ENCODE measurements around the gene INTS1. TPM values are rescaled to one million over a fixed set of nuclear protein-coding genes. Genes with fewer than 3 reads are reported as not detected.

INTS1 gene
- total RNA-seq, 4 donors from 2014 or later = 45.9 to 70.6 (median 60.3) TPM

DNA sequence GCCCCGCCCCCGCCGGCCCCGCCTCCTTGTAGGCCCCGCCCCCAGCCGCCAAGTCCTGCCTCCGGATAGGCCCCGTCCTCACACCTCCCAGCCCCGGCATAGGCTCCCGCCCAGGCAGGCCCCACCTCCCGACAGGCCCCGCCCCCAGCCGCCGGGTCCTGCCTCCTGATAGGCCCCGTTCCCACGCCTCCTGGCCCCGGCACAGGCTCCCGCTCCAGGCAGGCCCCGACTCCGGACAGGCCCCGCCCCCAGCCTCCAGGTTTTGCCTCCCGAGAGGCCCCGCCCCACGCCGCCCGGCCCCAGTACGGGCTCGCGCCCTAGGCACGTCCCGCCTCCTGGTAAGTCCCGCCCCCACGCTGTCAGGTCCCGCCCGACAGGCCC, 44.7 kb downstream of the INTS1 start:
- peak; percentile 99 to 100 for DNase-seq (ENCODE audit: low spot score in 2 of 2)
- WGBS, 2 donors = 0% methylated on average over 2 to 6 of the region's 35 CpGs
- no peak for TF ChIP-seq POLR2A (IDR thresholded peaks at IDR 0.05)
- TF ChIP-seq, protein P1, sequence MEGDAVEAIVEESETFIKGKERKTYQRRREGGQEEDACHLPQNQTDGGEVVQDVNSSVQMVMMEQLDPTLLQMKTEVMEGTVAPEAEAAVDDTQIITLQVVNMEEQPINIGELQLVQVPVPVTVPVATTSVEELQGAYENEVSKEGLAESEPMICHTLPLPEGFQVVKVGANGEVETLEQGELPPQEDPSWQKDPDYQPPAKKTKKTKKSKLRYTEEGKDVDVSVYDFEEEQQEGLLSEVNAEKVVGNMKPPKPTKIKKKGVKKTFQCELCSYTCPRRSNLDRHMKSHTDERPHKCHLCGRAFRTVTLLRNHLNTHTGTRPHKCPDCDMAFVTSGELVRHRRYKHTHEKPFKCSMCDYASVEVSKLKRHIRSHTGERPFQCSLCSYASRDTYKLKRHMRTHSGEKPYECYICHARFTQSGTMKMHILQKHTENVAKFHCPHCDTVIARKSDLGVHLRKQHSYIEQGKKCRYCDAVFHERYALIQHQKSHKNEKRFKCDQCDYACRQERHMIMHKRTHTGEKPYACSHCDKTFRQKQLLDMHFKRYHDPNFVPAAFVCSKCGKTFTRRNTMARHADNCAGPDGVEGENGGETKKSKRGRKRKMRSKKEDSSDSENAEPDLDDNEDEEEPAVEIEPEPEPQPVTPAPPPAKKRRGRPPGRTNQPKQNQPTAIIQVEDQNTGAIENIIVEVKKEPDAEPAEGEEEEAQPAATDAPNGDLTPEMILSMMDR (IDR thresholded peaks at IDR 0.05) = no peak
- H3K4me3 ChIP-seq (ENCODE audit: low read depth, poor library complexity, severe bottlenecking) = no peak overlapping the region
- intact Hi-C loops (cut with DNase I; ENCODE audit: low total_unique reads) = no loop called here

DNA sequence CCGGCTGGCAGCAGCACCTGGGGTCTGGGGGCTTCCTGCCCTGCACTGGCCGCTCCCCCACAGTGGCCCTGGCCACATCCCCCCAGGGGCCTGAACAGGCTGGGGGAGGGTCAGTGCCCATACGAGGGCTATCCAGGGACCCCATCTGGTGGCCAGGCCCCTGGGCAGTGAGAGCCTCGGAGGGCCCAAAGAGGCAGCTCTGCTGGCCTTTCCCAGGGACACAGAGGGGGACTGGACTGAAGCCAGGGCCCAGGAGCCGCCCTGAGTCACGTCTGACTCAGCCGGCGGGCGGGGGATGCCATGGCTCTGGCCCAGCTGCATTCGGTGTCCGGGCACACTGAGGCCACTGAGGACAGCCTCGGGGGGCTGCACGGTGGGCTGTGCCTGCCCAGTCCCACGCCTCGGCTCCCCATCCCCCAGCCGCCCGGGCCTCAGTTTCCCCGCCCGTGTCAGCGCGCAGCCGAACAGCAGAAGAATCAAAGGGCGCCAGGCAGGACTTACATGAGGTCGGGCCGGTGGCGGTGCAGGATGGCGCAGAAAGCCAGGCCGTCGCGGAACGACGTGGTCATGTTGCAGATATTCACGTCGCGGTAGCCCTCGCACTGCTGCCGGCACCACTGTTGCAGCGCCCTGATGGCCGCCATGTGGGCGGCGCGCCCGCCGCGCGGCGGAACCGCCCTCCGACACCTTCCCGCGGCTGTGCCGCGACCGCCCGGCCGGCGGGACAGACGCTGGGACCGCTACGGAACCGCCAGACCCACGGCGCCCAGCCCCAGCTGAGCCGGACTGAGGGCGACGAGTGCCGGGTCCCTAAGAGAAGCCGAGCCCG, 45.3 kb downstream of the INTS1 start, which contains the start of gene MICALL2:
MICALL2 (minus strand) TSS at position 788 of the 829 bp plus-strand sequence; CDS start at position 644, 144 bp downstream.
- intact Hi-C loops (cut with DNase I; ENCODE audit: low total_unique reads) = no loop called here
- 0% methylated on average over 5 to 50 of the region's 69 CpGs for WGBS, 2 donors
- H3K4me3 ChIP-seq (ENCODE audit: low read depth, poor library complexity, severe bottlenecking) = peak within 1 kb of the TSS; percentile 57
- TF ChIP-seq, protein P1 (IDR thresholded peaks at IDR 0.05) = no peak
- TF ChIP-seq POLR2A (IDR thresholded peaks at IDR 0.05) = peak in 1 of 2 donors; percentile 68
- DNase-seq (ENCODE audit: low spot score in 2 of 2) = peak; percentile 63 to 96

DNA sequence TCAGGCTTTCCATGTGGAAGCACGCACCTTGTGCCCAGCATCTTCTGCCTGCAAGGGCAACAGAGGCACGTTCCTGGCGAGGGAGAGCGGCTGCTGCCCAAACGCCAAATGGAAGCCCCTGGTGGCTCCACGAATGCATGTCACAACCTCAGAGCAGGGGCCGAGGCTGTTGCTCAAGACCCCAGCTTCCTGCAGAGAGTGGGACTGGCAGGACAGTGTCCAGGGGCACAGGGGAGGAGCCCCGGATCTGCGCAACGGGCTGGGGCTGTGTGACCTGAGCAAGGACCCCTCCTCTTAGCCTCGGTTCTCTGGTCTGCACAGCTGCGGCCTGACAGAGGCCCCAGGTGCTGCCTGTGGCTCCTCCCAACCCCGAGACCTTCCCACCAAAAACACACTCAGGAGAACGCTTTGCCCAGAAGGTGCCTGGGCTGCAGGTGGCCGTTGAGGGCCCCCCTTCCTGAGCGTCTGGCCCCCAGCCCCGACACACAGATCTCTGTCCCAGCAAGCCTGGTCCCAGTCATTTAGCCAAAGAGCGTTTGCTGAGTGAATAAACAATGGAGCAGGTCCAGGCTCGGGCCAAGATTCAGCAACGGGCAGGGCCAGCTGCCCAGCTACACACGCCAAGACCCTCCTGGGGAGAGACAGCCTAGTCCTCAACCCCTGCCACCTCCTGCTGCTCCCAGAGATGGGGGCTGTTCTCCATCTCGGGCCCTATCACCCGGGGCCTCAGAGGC, 46.1 kb downstream of the INTS1 start:
- 22 to 36% methylated on average over 10 to 21 of the region's 23 CpGs for WGBS, 2 donors
- H3K4me3 ChIP-seq (ENCODE audit: low read depth, poor library complexity, severe bottlenecking) = peak overlapping the region; percentile 57
- DNase-seq (ENCODE audit: low spot score in 2 of 2) = no peak
- TF ChIP-seq POLR2A (IDR thresholded peaks at IDR 0.05) = no peak
- intact Hi-C loops (cut with DNase I; ENCODE audit: low total_unique reads) = no loop called here

DNA sequence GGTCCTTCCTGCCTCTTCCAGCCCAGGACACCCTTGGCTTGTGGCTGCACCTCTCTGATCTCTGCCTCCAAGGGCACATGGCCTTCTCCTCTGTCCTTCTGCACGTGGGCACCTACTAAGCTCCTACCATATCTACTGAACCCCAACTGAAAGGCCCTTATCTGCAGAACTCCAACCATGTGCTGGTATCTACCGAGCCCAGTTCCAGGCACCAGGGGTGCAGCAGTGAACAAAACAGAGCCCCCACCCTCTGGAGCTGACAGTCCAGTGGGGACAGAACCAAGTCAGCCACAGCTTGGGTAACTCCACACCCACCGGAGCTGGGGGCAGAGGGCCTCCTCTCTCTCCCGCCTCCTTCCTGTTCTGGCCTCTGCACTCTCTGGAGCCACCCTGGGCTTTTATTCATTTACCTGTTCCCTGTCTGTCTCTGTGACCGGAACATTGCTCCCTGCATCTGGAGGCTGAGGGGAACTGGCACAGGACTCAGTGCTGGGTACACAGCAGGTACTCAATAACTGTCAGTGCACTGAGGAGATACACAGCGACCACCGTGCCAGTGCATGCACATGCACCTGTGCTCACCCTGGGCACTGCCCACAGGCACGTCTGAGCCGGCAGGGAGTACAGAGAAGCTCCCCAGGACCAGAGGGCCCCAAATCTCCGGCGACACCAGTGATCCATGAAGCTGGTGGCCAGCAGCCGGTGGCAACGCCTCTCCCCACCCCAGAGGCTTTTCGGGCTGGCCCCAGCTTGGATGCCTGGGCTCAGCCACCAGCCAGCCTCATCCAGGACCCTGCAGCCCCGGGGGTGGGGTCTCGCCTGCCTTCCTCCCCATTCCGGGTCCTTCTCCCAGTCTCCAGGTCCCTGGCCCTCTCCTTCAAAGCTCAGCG, 46.9 kb downstream of the INTS1 start:
- intact Hi-C loops (cut with DNase I; ENCODE audit: low total_unique reads) = no loop called here
- H3K4me3 ChIP-seq (ENCODE audit: low read depth, poor library complexity, severe bottlenecking) = no peak overlapping the region
- 61 to 67% methylated on average over 15 to 16 of the region's 18 CpGs for WGBS, 2 donors
- TF ChIP-seq POLR2A (IDR thresholded peaks at IDR 0.05) = no peak
- TF ChIP-seq, protein P1 (IDR thresholded peaks at IDR 0.05) = no peak
- no peak for DNase-seq (ENCODE audit: low spot score in 2 of 2)

DNA sequence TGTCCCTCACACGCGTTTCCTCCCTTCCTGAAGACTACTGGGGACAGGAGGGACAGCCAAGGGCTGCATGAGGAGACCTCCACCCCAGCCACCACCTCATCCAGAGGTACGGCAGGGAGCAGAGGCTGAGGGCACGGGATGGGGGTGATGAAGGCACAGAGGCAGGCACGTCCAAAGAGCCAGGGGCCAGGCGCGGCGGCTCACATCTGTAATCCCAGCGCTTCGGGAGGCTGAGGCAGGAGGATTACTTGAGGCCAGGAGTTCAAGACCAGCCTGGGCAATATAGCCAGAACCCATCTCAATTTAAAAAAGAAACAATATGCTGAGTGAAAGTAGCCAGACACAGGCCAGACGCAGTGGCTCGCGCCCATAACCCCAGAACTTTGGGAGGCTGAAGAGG, 48.2 kb downstream of the INTS1 start:
- TF ChIP-seq, protein P1 (IDR thresholded peaks at IDR 0.05) = no peak
- 79 to 82% methylated on average over 13 of the region's 13 CpGs for WGBS, 2 donors
- no peak overlapping the region for H3K4me3 ChIP-seq (ENCODE audit: low read depth, poor library complexity, severe bottlenecking)
- intact Hi-C loops (cut with DNase I; ENCODE audit: low total_unique reads) = no loop called here
- no peak for DNase-seq (ENCODE audit: low spot score in 2 of 2)
